NCI-H1694 treated with DMSO at 0.1 percent for 48 hours (cell line): Measurements from ENCODE around the gene PARP14.

Experiments used
- DNase-seq: peaks from one replicate; lab custom pipeline; 2025; lab: John Stamatoyannopoulos, UW

PARP14 gene

GRCh38 chr3:122767540-122768372, 87.1 kb downstream of the PARP14 start:
- DNase-seq, result no peak

- no peak for DNase-seq
These were observed 90.0 kb downstream of the PARP14 start for GRCh38 chr3:122770521-122771202.

GRCh38 chr3:122772827-122773226, 92.2 kb downstream of the PARP14 start:
- no peak for DNase-seq

- DNase-seq, result no peak
These were observed 93.4 kb downstream of the PARP14 start for GRCh38 chr3:122773944-122774509.

GRCh38 chr3:122774564-122774963, 93.9 kb downstream of the PARP14 start:
- no peak for DNase-seq

GRCh38 chr3:122776675-122777468, 96.2 kb downstream of the PARP14 start:
- DNase-seq, result no peak

GRCh38 chr3:122777563-122777962, 96.9 kb downstream of the PARP14 start:
- DNase-seq, result no peak
